ENCODE measurements around the gene TTF2.
"Not testable (repeated sequence)": the region's sequence is repeated elsewhere in the genome, so short reads cannot be mapped to it uniquely, and the experiment has no call there.

Gene TTF2

GRCh38 chr1:117094841-117095604 lies 34.9 kb downstream of the TTF2 start:
- no peak for DNase-seq

GRCh38 chr1:117096951-117097408 lies 36.9 kb downstream of the TTF2 start:
- no peak for DNase-seq

GRCh38 chr1:117097443-117097842 lies 37.3 kb downstream of the TTF2 start:
- no peak for DNase-seq

GRCh38 chr1:117098287-117098890 lies 38.3 kb downstream of the TTF2 start:
- no peak for DNase-seq

GRCh38 chr1:117101334-117101733 lies 41.2 kb downstream of the TTF2 start:
- DNase-seq = no peak

- DNase-seq = not testable (repeated sequence)
Observed at GRCh38 chr1:117101858-117102257, 41.7 kb downstream of the TTF2 start.

- DNase-seq = no peak
Observed at GRCh38 chr1:117104986-117105385, 44.9 kb downstream of the TTF2 start.

- DNase-seq = peak; percentile 70
Observed at GRCh38 chr1:117105722-117106121, 45.6 kb downstream of the TTF2 start.

- DNase-seq = peak; percentile 50
Observed at GRCh38 chr1:117106478-117106877, 46.4 kb downstream of the TTF2 start.

- DNase-seq = no peak
Observed at GRCh38 chr1:117107364-117107763, 47.2 kb downstream of the TTF2 start.

- DNase-seq = no peak
Observed at GRCh38 chr1:117110774-117111173, 50.6 kb downstream of the TTF2 start.

GRCh38 chr1:117112047-117112717 lies 52.1 kb downstream of the TTF2 start:
- DNase-seq = no peak

- DNase-seq = no peak
Observed at GRCh38 chr1:117113199-117113598, 53.1 kb downstream of the TTF2 start.

- no peak for DNase-seq
Observed at GRCh38 chr1:117114877-117115276, 54.8 kb downstream of the TTF2 start.

GRCh38 chr1:117116090-117116783 lies 56.1 kb downstream of the TTF2 start:
- DNase-seq = no peak

GRCh38 chr1:117116784-117117130 lies 56.6 kb downstream of the TTF2 start:
- DNase-seq = no peak

GRCh38 chr1:117117697-117118096 lies 57.6 kb downstream of the TTF2 start:
- no peak for DNase-seq

- no peak for DNase-seq
Observed at GRCh38 chr1:117118137-117118536, 58.0 kb downstream of the TTF2 start.

- not testable (repeated sequence) for DNase-seq
Observed at GRCh38 chr1:117119144-117119543, 59.0 kb downstream of the TTF2 start.

GRCh38 chr1:117120774-117121588 lies 60.9 kb downstream of the TTF2 start:
- DNase-seq = peak; percentile 81

- peak; percentile 98 for DNase-seq
Observed at GRCh38 chr1:117121589-117122329, 61.6 kb downstream of the TTF2 start, which contains the start of gene TRIM45. Gene TRIM45, minus strand, starts transcription at chr1:117121749. Its CDS starts 548 bp downstream, at chr1:117121201.

Measured in NCI-H82 (cell line).